Measurements from ENCODE around the gene EPHB6.

Gene EPHB6

GRCh38 chr7:142871260-142872105, 16.6 kb downstream of the EPHB6 start:
- DNase-seq (ENCODE audit: low spot score), result no peak
- TF ChIP-seq CTCF (IDR thresholded peaks at IDR 0.05; ENCODE audit: borderline replicate concordance, control extremely low read depth, extremely low read depth, insufficient read depth, missing control alignments), result no peak
- in situ Hi-C loops (cut with MboI; ENCODE audit: low sequenced_read_pairs, unreplicated experiment), result loop anchor here (10.0 kb wide), 1 partner anchor 133 kb away; no protein-coding TSS in a partner anchor

GRCh38 chr7:142872106-142872675, 17.3 kb downstream of the EPHB6 start:
- in situ Hi-C loops (cut with MboI; ENCODE audit: low sequenced_read_pairs, unreplicated experiment), result loop anchor here (10.0 kb wide), 1 partner anchor 133 kb away; no protein-coding TSS in a partner anchor
- TF ChIP-seq CTCF (IDR thresholded peaks at IDR 0.05; ENCODE audit: borderline replicate concordance, control extremely low read depth, extremely low read depth, insufficient read depth, missing control alignments), result no peak
- DNase-seq (ENCODE audit: low spot score), result no peak

- in situ Hi-C loops (cut with MboI; ENCODE audit: low sequenced_read_pairs, unreplicated experiment), result loop anchor here (10.0 kb wide), 1 partner anchor 131 kb away; no protein-coding TSS in a partner anchor
- TF ChIP-seq CTCF (IDR thresholded peaks at IDR 0.05; ENCODE audit: borderline replicate concordance, control extremely low read depth, extremely low read depth, insufficient read depth, missing control alignments), result no peak
- DNase-seq (ENCODE audit: low spot score), result peak; percentile 72
Measured at GRCh38 chr7:142873281-142873784, 18.5 kb downstream of the EPHB6 start.

- DNase-seq (ENCODE audit: low spot score), result no peak
- in situ Hi-C loops (cut with MboI; ENCODE audit: low sequenced_read_pairs, unreplicated experiment), result loop anchor here (10.0 kb wide), 1 partner anchor 131 kb away; no protein-coding TSS in a partner anchor
- no peak for TF ChIP-seq CTCF (IDR thresholded peaks at IDR 0.05; ENCODE audit: borderline replicate concordance, control extremely low read depth, extremely low read depth, insufficient read depth, missing control alignments)
Measured at GRCh38 chr7:142873871-142874270, 19.0 kb downstream of the EPHB6 start.

- no peak for DNase-seq (ENCODE audit: low spot score)
- TF ChIP-seq CTCF (IDR thresholded peaks at IDR 0.05; ENCODE audit: borderline replicate concordance, control extremely low read depth, extremely low read depth, insufficient read depth, missing control alignments), result no peak
- in situ Hi-C loops (cut with MboI; ENCODE audit: low sequenced_read_pairs, unreplicated experiment), result loop anchor here (10.0 kb wide), 1 partner anchor 130 kb away; no protein-coding TSS in a partner anchor
Measured at GRCh38 chr7:142874409-142874808, 19.5 kb downstream of the EPHB6 start.

- DNase-seq (ENCODE audit: low spot score), result no peak
- in situ Hi-C loops (cut with MboI; ENCODE audit: low sequenced_read_pairs, unreplicated experiment), result loop anchor here (10.0 kb wide), 1 partner anchor 130 kb away; no protein-coding TSS in a partner anchor
- no peak for TF ChIP-seq CTCF (IDR thresholded peaks at IDR 0.05; ENCODE audit: borderline replicate concordance, control extremely low read depth, extremely low read depth, insufficient read depth, missing control alignments)
Measured at GRCh38 chr7:142874837-142875236, 20.0 kb downstream of the EPHB6 start.
